Stimulated activated CD8-positive, alpha-beta memory T cell treated with anti-CD3 and anti-CD28 coated beads, Interleukin-4, amount 100 ng/mL, for 4 hours (primary cell): ENCODE results near the gene ZBTB26.
"Not testable (repeated sequence)": the region's sequence is repeated elsewhere in the genome, so short reads cannot be mapped to it uniquely, and the experiment has no call there.

ENCODE experiments used
- DNase-seq, 2 donors: peaks; one replicate each; pipeline ENCODE4 v3.0.0-alpha.2; 2020; ENCODE audit warnings: low read depth in 2 of 2, low spot score in 1 of 2

The ZBTB26 gene

DNA sequence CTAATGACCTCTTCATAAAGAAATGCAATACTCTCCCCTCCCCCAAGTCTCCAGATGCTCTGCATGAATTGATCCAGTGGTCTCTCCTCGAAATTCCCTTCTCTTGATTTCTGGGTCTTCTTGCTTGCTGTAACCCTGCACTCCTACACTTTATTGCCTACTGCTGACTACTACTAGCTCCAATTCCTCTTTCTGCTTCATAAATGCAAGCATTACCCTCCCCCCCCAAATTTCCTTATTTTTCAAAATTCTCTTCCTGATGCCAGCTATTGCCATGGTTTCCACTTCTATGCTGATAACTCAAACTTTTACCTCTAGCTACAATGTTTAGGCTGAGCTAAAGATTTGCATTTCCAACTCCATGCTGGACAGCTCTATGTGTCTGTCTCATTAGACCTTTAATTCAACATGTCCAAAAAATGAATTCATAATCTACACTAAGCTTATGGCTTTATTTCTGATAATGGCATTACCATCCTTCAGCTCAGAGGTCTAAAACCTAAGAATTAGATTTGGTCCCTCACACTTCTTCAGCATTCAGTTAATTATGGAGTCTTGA, 1.4 kb downstream of the ZBTB26 start:
- no peak for DNase-seq

- no peak for DNase-seq
Measured at GRCh38 chr9:122923947-122924346, 7.4 kb downstream of the ZBTB26 start.

GRCh38 chr9:122922713-122923112, 8.6 kb downstream of the ZBTB26 start:
- no peak for DNase-seq

- DNase-seq, result no peak
Measured at GRCh38 chr9:122918310-122918709, 13.0 kb downstream of the ZBTB26 start.

- peak; percentile 33 to 40 for DNase-seq
Measured at GRCh38 chr9:122912964-122913673, 18.2 kb downstream of the ZBTB26 start, which contains the start of gene ZBTB6. Gene ZBTB6, minus strand, starts transcription at chr9:122913323. Its CDS starts 1,251 bp downstream, at chr9:122912072.

DNA sequence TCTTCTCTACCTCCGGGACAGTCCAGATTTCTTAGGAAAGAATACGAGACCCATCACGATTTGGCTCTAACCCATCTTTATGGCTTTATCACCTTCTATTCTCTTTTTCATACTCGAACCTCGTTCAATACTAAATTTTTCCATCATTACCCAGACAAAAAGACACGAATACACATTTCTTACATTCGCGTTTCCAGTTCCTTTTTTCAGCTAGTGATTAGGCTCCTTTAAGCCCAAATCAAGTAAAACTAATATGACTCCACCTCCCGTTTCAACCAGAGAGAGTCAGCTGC, 18.7 kb downstream of the ZBTB26 start:
- no peak for DNase-seq

GRCh38 chr9:122906122-122906521, 25.2 kb downstream of the ZBTB26 start:
- not testable (repeated sequence) for DNase-seq

DNA sequence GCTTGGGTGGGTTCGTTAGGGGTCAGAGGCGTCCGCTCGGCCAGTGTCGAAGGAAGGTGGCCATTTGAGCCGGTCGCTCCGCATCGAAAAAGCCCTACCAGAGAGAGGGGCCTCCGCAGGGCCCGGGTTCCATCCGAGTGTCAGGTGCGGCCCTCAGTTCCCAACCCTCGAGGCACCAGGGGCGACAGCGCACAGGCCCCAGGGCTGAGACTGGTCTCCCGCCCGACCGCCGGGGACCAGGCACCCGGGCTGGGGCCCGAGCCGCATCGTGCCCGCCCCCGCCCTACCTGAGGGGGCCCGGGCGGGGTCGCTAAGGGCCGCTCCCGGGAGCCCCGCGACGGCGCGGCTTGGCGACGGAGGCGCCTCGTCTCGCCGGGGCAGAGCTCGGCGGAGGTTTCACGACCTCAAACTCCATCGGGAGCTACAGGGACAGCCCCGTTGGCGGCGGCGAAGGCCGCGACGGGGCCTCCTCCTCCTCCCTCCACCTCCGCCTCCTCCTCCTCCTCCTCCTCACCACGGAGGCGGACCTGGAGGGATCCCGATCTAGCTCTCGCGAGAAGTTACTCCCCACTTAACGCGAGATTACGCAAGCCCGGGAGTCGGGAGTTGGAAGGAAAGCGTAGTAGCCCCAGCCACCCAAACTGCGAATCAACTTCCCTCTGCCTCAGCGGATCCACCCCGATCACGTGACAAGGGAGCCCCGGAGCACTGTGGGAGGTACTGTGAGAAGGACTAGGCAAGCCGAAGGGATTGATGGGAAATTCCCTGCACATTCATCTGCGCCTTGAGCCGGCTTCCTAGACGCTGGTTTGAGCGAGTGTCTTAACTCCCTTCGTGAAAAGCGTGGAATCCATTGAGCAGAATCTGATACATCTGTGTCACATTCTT, 26.2 kb downstream of the ZBTB26 start, which contains the start of gene RC3H2:
Gene RC3H2, minus strand, starts transcription at position 537 of the 888 bp plus-strand sequence. CDS start 7,850 bp downstream, outside the sequence.
- DNase-seq, result peak; percentile 93 to 94

DNA sequence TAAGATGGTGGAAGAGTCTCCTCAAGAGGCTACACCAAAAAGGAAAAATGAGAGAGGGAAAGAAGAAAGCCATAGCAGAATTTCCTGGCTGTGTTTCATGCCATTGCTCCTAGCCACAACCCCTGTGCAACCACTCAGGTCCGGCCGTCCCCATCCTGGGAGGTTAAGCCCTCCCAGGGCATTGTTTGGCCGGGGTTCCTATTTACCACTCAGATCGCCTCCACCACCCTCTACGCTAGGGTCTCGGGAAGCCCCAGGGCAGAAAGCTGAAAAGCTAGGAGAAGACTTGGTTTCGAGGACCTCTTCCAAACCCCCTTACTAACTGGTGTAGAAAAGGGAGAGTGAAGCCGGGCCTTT, 26.9 kb downstream of the ZBTB26 start:
- DNase-seq, result no peak

DNA sequence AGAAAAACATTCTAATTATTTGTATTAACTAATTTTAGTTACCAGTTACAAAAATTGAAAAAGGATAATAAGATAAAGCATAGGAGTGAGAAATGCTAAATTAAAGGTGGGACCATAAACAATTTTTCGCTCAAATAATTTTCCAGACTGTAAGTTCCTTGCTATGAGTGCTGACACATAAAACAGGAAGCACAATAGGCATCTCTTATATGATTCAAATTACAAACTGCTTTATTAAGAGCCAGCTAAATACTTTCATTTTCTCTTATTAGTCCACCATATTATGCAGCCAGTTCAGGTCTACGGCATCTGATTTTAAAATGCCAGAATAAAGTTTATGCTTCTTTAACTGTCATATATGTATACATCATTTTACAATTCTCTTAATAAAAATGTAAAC, 30.5 kb downstream of the ZBTB26 start:
- DNase-seq, result no peak

DNA sequence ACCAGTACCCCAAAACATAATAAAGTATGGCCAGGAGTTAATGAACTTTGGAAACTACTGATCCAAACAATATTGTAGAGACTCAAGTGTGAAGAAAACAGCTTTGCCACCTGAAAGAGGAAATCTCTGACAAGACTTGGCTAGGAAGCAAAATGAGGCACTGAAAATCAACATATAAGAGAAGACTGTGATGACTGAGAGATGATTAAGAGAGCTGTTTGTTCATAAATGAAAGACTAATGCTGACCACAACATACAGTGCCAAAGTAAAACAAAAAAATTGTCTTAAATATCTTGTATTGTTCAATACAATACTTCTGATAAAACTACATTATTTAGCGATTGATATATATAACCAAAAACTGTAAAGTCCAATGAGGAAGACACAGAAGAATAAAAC, 33.3 kb downstream of the ZBTB26 start:
- no peak for DNase-seq

DNA sequence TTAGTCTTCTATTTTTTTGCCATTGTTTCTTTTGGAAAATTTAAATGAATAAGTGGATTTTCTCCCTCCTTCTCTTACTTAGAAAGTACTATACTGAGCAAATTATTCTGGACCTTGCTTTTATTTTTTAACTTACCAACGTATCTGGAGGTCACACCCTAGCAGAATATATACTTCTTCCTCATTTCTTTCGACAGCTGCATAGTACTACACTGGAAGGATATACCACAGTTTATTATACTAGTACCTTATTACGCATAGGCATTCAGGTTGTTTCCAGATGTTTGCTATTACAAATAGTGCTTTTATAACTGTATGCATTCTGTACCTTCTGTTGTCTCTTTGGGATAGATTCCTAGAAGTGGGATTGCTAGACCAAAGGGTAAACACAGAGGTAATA, 42.8 kb downstream of the ZBTB26 start:
- DNase-seq, result no peak

GRCh38 chr9:122883125-122883524, 48.2 kb downstream of the ZBTB26 start:
- no peak for DNase-seq

DNA sequence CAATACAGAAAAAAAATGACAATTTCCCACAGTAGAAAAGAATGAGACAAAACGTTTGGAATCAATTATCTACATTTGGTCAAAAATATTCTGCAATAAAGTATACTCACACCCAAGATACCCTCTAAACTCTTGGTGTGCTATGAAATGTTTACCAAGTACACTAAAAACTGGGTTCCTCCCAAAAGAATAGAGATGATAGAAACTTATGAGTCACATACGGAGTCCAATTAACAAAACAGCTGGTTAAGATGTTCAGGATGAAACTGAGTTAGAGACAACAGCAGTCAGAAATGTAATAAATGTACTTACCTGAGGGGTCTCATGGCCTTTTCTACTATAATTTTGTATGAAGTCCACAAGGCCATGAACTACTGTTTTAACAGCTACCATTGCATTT, 51.9 kb downstream of the ZBTB26 start:
- DNase-seq, result no peak

DNA sequence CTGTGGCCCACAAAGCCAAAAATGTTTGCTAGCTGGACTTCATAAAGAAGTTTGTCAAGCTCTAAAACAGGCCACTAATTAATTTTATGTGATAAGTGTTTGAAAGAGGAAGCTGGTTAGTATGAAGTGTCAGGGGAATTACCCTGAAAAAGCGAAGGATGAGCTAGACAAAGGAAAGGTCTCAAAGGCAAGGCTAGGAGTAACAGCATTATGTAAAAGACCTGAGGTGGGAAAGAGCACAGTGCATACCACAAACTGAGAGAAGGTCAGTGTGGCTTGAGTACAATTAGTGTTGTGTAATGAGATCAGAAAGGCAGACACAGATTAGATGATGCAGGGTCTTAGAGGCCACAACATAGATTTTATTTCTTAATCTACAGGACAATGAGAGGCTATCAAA, 55.8 kb downstream of the ZBTB26 start:
- DNase-seq, result no peak

- not testable (repeated sequence) for DNase-seq
Measured at GRCh38 chr9:122867276-122867675, 64.0 kb downstream of the ZBTB26 start.

- DNase-seq, result no peak
Measured at GRCh38 chr9:122866079-122866478, 65.2 kb downstream of the ZBTB26 start.
